ENCODE measurements around the gene FASTKD1.

The FASTKD1 gene

DNA sequence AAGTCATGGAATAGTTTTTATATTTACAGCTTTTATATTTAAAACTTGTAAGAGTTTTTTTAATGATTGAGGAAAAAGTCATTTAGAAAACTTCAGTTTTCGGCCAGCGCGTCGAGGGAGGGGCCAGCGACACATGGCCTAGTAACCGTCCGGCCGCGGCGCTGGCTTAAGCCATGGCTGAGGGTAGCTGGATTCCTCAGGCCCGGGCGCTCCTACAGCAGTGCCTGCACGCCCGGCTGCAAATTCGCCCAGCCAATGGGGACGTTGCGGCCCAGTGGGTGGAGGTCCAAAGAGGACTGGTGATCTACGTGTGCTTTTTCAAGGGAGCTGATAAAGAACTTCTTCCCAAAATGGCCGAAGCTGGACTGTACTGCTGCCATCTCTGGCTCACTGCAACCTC is 69.0 kb downstream of the FASTKD1 start:
- Mint-ChIP-seq H3K4me1 (peaks cover 6% of the 10 kb centered on the region), H3K36me3 (no peaks in the 10 kb centered on the region), H3K4me3 (no peak overlapping the region), H3K9me3 (no peaks in the 10 kb centered on the region), H3K27ac (no peak overlapping the region)
- ATAC-seq = no peak
- no peak for DNase-seq (ENCODE audit: low spot score in 2 of 2)

DNA sequence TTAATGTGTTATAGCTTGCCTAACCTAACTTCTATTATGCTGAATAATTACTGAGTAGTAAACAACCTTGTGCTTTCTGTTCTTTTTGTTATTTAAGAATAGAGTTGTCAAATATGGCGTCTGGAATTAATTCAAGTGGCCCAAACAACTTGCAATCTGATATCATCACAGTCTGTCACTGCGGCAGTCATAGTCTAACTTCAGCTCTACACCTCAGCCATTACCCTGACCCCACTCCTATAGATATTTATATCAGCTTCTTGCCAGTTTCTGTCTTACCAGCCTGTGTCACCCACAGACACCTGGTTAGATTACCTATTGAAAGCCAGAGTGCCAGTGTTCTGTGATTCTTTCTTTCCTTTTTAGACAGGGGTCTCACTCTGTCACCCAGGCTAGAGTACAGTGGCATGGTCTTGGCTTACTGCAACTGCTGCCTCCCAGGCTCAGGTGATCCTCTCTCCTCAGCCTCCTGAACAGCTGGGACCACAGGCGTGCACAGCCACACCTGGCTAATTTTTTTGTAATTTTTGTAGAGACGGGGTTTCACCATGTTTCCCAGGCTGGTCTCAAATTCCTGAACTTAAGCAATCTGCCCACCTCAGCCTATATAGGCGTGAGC is 78.2 kb downstream of the FASTKD1 start:
- Mint-ChIP-seq H3K4me1 (no peaks in the 10 kb centered on the region), H3K9me3 (no peaks in the 10 kb centered on the region), H3K4me3 (no peak overlapping the region), H3K36me3 (peaks cover under 1% of the 10 kb centered on the region), H3K27ac (no peak overlapping the region)
- ATAC-seq (no peak), DNase-seq (ENCODE audit: low spot score in 2 of 2) (no peak)

DNA sequence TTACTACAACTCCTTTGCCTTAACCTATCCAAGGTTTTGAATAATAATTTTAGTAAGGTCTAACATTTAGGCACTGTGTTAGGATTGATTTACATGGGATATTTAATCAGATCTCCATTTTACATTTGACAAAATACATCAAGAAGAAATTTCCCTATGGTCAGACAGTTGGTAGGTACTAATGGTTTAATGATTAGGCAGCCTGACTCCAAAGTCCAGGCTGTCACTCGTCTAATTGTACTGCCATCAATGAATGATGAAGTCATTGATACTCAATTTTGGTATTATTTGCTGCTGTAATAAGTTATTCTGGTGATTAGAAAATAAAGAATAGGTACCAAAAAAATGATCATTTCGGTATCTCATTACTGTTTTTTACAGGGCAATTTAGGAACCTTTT is 80.3 kb downstream of the FASTKD1 start:
- Mint-ChIP-seq H3K4me3 (no peak overlapping the region), H3K4me1 (no peaks in the 10 kb centered on the region), H3K27ac (no peak overlapping the region), H3K36me3 (peaks cover 11% of the 10 kb centered on the region), H3K9me3 (no peaks in the 10 kb centered on the region)
- no peak for ATAC-seq
- no peak for DNase-seq (ENCODE audit: low spot score in 2 of 2)

DNA sequence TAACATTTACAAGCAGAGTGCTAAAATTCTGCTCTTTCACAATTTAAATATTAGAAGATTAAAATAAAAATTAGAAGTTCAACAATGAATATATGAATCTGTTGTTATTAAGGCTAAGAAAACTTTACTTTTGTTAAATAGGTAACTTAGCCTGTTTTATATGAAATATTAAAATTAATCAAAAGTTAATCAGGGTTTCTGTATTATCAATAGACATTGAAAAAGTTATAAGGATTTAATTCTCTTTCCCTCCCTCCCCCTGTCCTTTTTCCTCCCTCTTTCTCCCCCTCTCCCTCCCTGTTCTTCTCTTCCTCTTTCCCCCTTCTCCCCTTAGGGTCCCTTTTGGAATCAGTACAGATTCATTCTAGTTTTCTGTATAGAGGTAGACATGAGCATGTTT is 82.3 kb downstream of the FASTKD1 start:
- H3K9me3 Mint-ChIP-seq = no peaks in the 10 kb centered on the region
- DNase-seq (ENCODE audit: low spot score in 2 of 2) (no peak), ATAC-seq (no peak)
- no peak overlapping the region for H3K4me3 Mint-ChIP-seq
- no peaks in the 10 kb centered on the region for H3K4me1 Mint-ChIP-seq
- H3K27ac Mint-ChIP-seq = no peak overlapping the region
- H3K36me3 Mint-ChIP-seq = peaks cover 11% of the 10 kb centered on the region

DNA sequence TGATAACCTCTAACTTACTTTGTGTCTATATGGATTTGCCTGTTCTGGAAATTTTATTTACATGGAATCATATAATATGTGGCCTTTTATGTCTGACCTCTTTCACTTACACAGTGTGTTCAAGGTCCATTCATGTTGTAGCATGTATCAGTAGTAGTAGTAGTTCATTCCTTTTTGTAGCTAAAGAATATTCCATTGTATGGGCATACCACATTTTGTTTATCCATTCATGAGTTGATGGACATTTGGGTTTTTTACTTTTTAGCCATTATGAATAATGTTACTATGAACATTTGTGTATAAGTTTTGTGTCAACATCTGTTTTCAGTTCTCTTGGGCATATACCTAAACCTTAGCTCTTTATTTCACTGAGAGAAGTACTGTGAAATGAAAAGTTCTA is 82.8 kb downstream of the FASTKD1 start:
- Mint-ChIP-seq H3K4me3 (no peak overlapping the region), H3K9me3 (no peaks in the 10 kb centered on the region), H3K4me1 (no peaks in the 10 kb centered on the region), H3K27ac (no peak overlapping the region), H3K36me3 (peaks cover 11% of the 10 kb centered on the region)
- ATAC-seq (no peak), DNase-seq (ENCODE audit: low spot score in 2 of 2) (no peak)

DNA sequence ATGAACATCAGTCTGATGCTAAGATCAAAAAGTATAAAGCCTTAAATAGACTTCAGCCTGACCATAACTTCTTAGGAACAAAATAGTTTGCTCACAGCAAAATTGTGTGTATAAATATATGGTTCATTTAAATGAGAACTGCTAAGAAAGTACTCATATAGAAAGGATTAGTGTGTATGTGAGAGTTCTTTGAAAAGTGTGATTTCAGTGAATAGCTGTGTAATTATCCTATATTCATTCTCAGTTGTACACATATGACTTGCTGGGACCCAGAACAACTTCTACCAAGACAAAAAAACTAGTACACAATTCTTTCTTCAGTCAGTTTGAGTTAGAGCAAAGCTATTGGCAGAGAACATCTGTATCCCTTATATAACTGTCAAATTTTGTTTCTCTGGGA is 87.2 kb downstream of the FASTKD1 start:
- peak; percentile 51 for ATAC-seq
- H3K9me3 Mint-ChIP-seq = no peaks in the 10 kb centered on the region
- H3K36me3 Mint-ChIP-seq = peaks cover 11% of the 10 kb centered on the region
- H3K4me1 Mint-ChIP-seq = no peaks in the 10 kb centered on the region
- no peak overlapping the region for H3K4me3 Mint-ChIP-seq
- H3K27ac Mint-ChIP-seq = no peak overlapping the region
- DNase-seq (ENCODE audit: low spot score in 2 of 2) = no peak

DNA sequence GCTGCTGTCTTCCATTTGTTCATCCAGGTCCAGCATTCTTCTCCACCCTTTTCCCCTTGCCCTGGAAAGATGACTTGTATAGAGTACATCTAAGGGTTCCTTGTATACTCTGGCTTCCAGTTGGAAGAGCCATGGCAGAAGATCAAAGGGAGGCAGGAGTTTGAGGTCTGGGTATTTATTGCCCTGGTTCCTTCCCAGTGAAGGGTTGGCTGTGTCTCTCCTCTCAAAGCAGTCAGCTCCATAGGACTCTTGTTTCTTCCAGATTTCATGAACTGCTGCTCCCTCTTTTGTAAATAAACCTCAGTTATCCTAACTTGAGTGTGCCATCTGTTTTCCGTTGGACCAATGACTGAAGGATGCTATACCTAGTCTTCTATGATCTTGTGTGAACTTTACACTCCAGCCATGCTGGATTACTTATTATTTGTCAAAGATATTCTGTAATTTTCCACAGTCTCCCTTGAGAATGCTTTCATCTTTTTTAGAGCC is 88.0 kb downstream of the FASTKD1 start:
- Mint-ChIP-seq H3K36me3 (peaks cover 11% of the 10 kb centered on the region), H3K4me3 (no peak overlapping the region), H3K27ac (no peak overlapping the region), H3K4me1 (no peaks in the 10 kb centered on the region), H3K9me3 (no peaks in the 10 kb centered on the region)
- DNase-seq (ENCODE audit: low spot score in 2 of 2) (no peak), ATAC-seq (no peak)

DNA sequence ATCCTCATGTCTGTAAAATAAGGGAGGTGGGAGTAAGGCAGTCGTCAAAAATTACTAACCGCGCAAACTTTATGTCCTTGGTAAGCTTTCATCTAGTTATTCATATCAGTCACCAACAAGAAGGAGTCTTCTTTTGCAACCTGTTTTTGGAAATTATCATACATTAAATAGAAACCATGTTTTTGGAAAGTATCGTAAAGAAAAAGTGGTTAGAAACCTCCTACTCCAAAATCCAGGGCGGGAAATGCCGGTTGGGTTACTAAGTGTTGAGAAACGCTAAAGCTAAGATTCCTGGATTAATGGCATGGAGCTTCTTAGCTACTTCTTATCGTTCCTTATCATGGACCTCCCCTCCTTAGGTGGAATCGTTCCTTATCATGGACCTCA is 93.6 kb downstream of the FASTKD1 start:
- Mint-ChIP-seq H3K9me3 (no peaks in the 10 kb centered on the region), H3K36me3 (no peaks in the 10 kb centered on the region), H3K4me3 (peak overlapping the region; percentile 81), H3K4me1 (peaks cover 12% of the 10 kb centered on the region), H3K27ac (peak overlapping the region; percentile 81)
- no peak for ATAC-seq
- DNase-seq (ENCODE audit: low spot score in 2 of 2) = no peak

Data from stimulated activated effector memory CD8-positive, alpha-beta T cell treated with anti-CD3 and anti-CD28 coated beads, Interleukin-12 subunit alpha, Interleukin-12 subunit beta, amount 100 ng/mL, for 72 hours (primary cell).